ENCODE measurements around the gene IFNGR2. TPM values are rescaled to one million over a fixed set of nuclear protein-coding genes. Genes with fewer than 3 reads are reported as not detected.

The IFNGR2 gene
- polyA plus RNA-seq, 2 of the 4 experiments (the other 2 are of a cell fraction): 24.2 to 47.2 TPM

DNA sequence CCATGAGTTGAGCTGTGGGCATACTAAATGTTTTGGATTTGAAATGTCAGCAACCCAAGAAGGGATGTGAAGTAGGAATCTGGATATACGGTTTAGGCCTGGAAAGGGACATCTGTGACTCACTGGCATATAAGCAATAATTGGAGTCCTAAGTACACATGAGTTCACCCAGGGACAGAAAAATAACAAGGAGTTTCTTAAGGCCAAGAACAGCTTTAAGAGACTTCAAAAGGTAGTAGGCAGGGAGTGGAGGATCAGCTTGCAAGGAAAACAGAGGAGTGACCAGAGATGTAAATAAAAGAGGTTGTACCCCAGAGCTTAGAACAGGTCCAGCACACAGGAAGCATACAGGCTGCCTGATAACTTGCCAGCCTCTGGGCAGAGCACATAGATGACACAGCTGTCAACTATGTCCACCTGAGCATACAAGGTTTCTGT, 48.4 kb downstream of the IFNGR2 start (continued):
- TF ChIP-seq, protein P1, sequence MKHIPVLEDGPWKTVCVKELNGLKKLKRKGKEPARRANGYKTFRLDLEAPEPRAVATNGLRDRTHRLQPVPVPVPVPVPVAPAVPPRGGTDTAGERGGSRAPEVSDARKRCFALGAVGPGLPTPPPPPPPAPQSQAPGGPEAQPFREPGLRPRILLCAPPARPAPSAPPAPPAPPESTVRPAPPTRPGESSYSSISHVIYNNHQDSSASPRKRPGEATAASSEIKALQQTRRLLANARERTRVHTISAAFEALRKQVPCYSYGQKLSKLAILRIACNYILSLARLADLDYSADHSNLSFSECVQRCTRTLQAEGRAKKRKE (CRISPR knock-in tag; IDR thresholded peaks at IDR 0.05; ENCODE audit: low read depth): no peak
- TF ChIP-seq CHD2 (IDR thresholded peaks at IDR 0.05; ENCODE audit: low read length, partially characterized antibody) (no peak), RNF2 (IDR thresholded peaks at IDR 0.05; ENCODE audit: borderline replicate concordance, low read depth) (no peak)
- TF ChIP-seq, protein P2, sequence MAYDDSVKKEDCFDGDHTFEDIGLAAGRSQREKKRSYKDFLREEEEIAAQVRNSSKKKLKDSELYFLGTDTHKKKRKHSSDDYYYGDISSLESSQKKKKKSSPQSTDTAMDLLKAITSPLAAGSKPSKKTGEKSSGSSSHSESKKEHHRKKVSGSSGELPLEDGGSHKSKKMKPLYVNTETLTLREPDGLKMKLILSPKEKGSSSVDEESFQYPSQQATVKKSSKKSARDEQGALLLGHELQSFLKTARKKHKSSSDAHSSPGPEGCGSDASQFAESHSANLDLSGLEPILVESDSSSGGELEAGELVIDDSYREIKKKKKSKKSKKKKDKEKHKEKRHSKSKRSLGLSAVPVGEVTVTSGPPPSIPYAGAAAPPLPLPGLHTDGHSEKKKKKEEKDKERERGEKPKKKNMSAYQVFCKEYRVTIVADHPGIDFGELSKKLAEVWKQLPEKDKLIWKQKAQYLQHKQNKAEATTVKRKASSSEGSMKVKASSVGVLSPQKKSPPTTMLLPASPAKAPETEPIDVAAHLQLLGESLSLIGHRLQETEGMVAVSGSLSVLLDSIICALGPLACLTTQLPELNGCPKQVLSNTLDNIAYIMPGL (CRISPR knock-in tag; IDR thresholded peaks at IDR 0.05; ENCODE audit: borderline replicate concordance): no peak

DNA sequence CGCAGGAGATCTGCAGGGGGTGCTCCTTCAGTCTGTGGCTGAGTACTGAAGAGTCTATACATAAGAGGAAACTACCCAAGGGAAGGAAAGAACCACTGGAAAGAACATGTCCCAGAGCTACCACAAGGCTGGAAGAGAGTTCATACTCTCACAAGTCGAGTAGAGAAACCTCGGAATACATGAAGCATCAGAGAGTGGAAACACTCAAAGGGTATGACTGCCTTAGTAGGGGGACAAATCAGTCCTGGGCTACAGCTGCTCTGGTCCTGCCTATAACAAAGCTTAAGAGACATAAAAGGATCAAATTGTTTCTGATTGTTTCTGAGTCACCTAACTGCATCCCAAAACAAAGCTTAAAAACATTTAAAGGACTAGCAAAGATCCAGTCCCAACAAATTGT, 49.1 kb downstream of the IFNGR2 start:
- H3K27ac ChIP-seq: no peak overlapping the region
- no peak overlapping the region; the same call in 2 of the 3 replicates for H3K4me2 ChIP-seq
- ChIA-PET CTCF (interaction anchor here (1.0 to 2.4 kb wide), 6 partner anchors 7 to 255 kb away, joined by 3 to 9 read pairs (median 4); partner anchors contain the start of gene TMEM50B), POLR2A (no interaction called here)
- H3K4me3 ChIP-seq: no peak overlapping the region
- TF ChIP-seq MAZ (IDR thresholded peaks at IDR 0.05; ENCODE audit: borderline replicate concordance, low read depth, low read length): no peak
- TF ChIP-seq, protein P3, sequence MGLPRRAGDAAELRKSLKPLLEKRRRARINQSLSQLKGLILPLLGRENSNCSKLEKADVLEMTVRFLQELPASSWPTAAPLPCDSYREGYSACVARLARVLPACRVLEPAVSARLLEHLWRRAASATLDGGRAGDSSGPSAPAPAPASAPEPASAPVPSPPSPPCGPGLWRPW (IDR thresholded peaks at IDR 0.05): no peak
- TF ChIP-seq RFX5 (IDR thresholded peaks at IDR 0.05): no peak
- TF ChIP-seq, protein P4, sequence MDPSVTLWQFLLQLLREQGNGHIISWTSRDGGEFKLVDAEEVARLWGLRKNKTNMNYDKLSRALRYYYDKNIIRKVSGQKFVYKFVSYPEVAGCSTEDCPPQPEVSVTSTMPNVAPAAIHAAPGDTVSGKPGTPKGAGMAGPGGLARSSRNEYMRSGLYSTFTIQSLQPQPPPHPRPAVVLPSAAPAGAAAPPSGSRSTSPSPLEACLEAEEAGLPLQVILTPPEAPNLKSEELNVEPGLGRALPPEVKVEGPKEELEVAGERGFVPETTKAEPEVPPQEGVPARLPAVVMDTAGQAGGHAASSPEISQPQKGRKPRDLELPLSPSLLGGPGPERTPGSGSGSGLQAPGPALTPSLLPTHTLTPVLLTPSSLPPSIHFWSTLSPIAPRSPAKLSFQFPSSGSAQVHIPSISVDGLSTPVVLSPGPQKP (IDR thresholded peaks at IDR 0.05; ENCODE audit: low read depth, low read length): no peak
- TF ChIP-seq POLR2AphosphoS2 (conservative IDR thresholded peaks at IDR 0.05; ENCODE audit: low read length): no peak
- no peak for TF ChIP-seq TFCP2L1 (CRISPR knock-in tag; IDR thresholded peaks at IDR 0.05)
- no peak for TF ChIP-seq RARB (CRISPR knock-in tag; IDR thresholded peaks at IDR 0.05)
- no peak for TF ChIP-seq BHLHE40 (IDR thresholded peaks at IDR 0.05; ENCODE audit: low read depth, low read length)
- 76% methylated on average over 3 of the region's 3 CpGs for WGBS (ENCODE audit: missing lambda C conversion rate)
- no peak for ATAC-seq
- peaks cover 13% of the 10 kb centered on the region for H3K4me1 ChIP-seq
- FAIRE-seq: no peak
- no peak for DNase-seq (ENCODE audit: low read depth in 1 of 2, low spot score in 1 of 2)
- no peaks in the 10 kb centered on the region for H3K9me3 ChIP-seq

DNA sequence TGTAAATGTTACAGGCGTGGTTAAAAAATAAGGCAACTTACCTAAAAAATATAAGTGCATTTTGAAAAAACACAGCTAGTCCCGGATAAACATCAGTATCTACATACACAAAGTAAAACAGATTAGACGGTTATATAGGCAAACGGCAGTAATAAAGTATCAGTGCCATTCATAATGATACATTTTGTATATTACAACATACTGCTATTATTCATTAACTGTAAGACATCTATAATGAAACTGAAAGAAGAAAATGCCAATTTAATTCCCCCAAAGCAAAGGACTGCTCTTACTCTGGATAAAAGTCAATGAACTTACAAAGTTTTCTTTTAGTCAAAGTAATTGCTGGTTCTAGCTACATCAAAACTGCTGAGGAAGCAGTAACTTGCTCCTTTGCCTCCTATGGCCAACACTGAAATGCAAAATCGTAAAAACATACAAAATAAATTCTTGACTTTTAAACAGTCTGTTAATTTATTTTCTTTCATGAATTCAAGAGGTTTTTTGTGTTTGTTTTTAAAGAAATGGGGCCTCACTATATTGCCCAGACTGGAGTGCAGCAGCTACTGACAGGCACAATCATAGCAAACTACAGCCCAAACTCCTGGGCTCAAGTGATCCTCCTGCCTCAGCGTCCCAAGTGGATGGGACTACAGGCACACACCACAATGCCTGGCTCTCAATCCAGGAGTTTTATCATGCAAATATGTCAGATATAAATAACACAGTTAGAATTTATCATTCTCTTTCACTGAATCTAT, 52.7 kb downstream of the IFNGR2 start:
- FAIRE-seq (no peak), DNase-seq (ENCODE audit: low read depth in 1 of 2, low spot score in 1 of 2) (no peak), ATAC-seq (no peak)
- ChIA-PET POLR2A (no interaction called here), CTCF (interaction anchor here (4.3 kb wide), 1 partner anchor 11 kb away, joined by 18 read pairs; no protein-coding TSS in a partner anchor)
- Histone ChIP-seq H3K27ac (no peak overlapping the region), H3K4me1 (peaks cover 13% of the 10 kb centered on the region), H3K4me3 (no peak overlapping the region), H3K4me2 (no peak overlapping the region), H3K9me3 (no peaks in the 10 kb centered on the region)
- 81% methylated on average over 6 of the region's 6 CpGs for WGBS (ENCODE audit: missing lambda C conversion rate)
- TF ChIP-seq SREBF2 (IDR thresholded peaks at IDR 0.05): no peak
- no peak for TF ChIP-seq CEBPB (IDR thresholded peaks at IDR 0.05)
- TF ChIP-seq GATA3 (IDR thresholded peaks at IDR 0.05; ENCODE audit: borderline replicate concordance): no peak
- no peak for TF ChIP-seq CBX2 (IDR thresholded peaks at IDR 0.05; ENCODE audit: borderline replicate concordance, low read depth)
- TF ChIP-seq MAFK (IDR thresholded peaks at IDR 0.05; ENCODE audit: partially characterized antibody): peak; percentile 77
